A673 (cell line): ENCODE measurements around the gene SLC30A4.

Experiments used
- EZH2 ChIP-seq: fragments of 200-600 bp; sonication (generic); IDR thresholded peaks from 2 replicates; pipeline ENCODE4 v1.6.1; 2017; ENCODE audit warnings: borderline replicate concordance, low read depth, mild to moderate bottlenecking, mixed read lengths, antibody characterized with exemption, low read length; ENCODE audit not compliant: poor library complexity, severe bottlenecking
- TF ChIP-seq, protein P1 (sequence below): fragments of 300-800, 200-600 bp; sonication (generic); conservative IDR thresholded peaks from 2 replicates; pipeline ENCODE4 v1.5.1; 2017; ENCODE audit warnings: low read depth, mild to moderate bottlenecking, antibody characterized with exemption, low read length, moderate library complexity, mixed read lengths

DNA sequence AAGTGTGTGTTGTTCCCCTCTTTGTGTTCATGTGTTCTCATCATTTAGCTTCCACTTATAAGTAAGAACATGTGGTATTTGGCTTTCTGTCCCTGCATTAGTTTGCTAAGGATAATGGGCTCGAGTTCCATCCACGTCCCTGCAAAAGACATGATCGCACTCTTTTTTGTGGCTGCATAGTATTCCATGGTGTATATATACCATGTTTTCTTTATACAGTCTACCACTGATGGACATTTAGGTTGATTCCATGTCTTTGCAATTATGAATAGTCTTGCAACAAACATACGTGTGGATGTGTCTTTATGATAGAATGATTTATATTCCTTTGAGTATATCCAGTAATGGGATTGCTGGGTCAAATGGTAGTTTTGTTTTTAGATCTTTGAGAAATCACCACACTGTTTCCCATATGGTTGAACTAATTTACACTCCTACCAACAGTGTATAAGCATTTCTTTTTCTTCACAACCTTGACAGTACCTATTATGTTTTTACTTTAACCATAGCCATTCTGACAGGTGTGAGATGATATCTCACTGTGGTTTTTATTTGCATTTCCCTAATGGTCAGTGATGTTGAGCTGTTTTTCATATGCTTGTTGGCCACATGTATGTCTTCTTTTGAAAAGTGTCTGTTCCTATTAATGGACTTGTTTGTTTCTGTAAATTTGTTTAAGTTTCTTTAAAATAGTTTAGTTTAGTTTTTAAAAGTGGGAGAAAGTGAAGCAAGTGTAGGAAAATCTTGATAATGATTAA lies 21.9 kb upstream of the SLC30A4 start:
- TF ChIP-seq EZH2, result no peak
- TF ChIP-seq, protein P1, sequence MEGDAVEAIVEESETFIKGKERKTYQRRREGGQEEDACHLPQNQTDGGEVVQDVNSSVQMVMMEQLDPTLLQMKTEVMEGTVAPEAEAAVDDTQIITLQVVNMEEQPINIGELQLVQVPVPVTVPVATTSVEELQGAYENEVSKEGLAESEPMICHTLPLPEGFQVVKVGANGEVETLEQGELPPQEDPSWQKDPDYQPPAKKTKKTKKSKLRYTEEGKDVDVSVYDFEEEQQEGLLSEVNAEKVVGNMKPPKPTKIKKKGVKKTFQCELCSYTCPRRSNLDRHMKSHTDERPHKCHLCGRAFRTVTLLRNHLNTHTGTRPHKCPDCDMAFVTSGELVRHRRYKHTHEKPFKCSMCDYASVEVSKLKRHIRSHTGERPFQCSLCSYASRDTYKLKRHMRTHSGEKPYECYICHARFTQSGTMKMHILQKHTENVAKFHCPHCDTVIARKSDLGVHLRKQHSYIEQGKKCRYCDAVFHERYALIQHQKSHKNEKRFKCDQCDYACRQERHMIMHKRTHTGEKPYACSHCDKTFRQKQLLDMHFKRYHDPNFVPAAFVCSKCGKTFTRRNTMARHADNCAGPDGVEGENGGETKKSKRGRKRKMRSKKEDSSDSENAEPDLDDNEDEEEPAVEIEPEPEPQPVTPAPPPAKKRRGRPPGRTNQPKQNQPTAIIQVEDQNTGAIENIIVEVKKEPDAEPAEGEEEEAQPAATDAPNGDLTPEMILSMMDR, result no peak
